Smooth muscle cell of the coronary artery (primary cell): ENCODE data around the gene ARSI. TPM values are rescaled to one million over a fixed set of nuclear protein-coding genes. Genes with fewer than 3 reads are reported as not detected.

Experiments
- total RNA-seq: library from RNA; depleted of rRNA; stranded (reverse); fragments of >200 nt; gene quantifications from 2 replicates; pipeline ENCODE4 v1.2.3, GENCODE V29; 2014; ENCODE audit warnings: low replicate concordance

The ARSI gene
- 0.83 and 2.3 TPM in 2 replicates for total RNA-seq

DNA sequence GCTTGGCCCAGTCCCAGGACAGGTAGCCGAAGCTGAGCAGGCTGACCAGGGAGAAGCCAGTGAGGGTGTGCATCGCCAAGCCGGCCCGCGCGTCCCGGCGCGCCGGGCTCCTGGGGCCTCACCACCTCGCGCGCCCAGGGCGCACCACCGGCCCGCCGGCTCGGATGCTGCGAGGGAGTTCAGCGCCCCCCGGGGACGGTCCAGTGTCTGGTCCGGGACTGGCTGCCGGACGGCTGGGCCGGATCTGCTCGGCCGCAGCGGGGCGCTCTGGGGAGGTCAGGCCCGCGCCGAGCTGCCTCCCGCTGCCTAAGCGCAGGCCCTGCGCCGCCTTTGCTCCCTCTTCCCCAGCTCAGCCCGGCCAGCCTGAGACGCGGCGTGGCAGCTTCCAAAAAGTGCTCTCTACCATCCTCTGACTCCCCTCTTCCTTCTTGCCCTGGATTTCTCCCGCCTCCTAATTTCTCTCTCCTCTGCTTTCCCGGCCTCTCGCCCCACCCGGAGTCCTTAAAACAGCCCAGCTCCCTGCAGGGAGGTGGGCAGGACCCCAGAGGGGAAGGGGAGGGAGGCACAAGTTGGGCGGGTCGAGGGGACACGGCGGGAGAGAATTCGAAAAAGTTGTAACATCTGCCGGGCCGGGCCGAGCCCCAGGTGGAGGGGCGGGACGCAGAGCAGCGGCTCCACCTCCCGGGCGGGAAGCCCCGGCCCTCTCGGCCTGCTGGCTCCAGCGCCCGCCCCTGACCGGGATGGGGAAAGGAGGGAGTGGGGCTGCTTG lies at the start of gene ARSI:
Gene ARSI (minus strand): TSS at position 605 of the 769 bp plus-strand sequence. CDS start 532 bp downstream, at position 73.

DNA sequence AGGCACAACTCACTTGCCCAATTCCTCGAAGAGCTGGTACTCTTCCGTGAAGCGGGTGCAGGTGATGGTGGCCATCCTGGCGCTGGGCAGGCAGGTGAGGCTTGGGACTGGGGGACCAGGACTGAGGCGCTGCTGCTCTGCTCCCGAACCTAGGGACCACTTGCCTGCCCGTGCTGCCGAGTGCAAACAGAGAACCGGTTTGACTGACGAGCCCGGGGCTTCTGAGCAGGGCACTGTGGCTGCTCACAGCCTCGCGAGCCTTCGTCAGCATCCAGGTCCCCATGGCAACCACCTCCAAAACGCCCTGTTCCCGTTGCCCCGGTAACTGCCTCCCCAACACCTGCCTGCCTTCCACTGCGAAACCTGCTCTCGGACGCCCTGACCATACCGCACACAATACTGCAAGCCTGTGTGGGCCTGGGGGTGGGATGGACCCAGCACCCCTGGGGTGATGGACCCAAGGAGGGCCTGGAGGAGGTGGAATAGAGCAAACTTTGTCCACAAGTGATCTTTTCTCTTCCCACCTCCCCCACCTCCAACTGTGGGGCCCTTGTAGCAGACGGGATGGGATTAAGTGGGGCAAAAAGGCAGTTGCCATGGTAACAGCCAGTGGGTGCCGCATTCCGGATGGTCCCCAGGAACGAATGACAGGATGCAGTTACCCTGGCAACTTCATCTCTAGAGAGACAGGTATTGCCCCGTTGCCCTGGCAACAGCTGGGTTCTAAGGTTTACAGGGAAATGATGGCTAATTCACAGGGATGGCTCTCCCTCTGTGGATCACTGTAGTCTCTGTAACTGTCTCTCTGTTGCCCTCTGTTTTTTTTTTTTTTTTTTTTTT lies 12.9 kb downstream of the ARSI start, which contains the start of gene CAMK2A:
Gene CAMK2A (minus strand): TSS at position 223 of the 840 bp plus-strand sequence. CDS start 148 bp downstream, at position 75.

Other genes starting within 250 kb of the ARSI start
- 0.30 TPM in 1 of 2 replicates, not detected in the other for gene CSF1R, start 216.4 kb downstream of the ARSI start, total RNA-seq
- 52.9 and 425 TPM in 2 replicates for gene PDGFRB, start 147.1 kb downstream of the ARSI start, total RNA-seq
- 0.12 and 0.15 TPM in 2 replicates for gene CDX1, start 136.1 kb downstream of the ARSI start, total RNA-seq
- not detected in 2 replicates for gene SLC6A7, start 112.8 kb downstream of the ARSI start, total RNA-seq
- 0.08 and 0.35 TPM in 2 replicates for gene CAMK2A, start 13.1 kb downstream of the ARSI start, total RNA-seq
- 4.7 and 9.9 TPM in 2 replicates for gene TCOF1, start 54.8 kb upstream of the ARSI start, total RNA-seq
- 0.15 and 1.3 TPM in 2 replicates for gene CD74, start 110.0 kb upstream of the ARSI start, total RNA-seq
- gene RPS14, start 146.8 kb upstream of the ARSI start, total RNA-seq: 4,222 and 6,128 TPM in 2 replicates
- 23.9 and 32.5 TPM in 2 replicates for gene NDST1, start 205.2 kb upstream of the ARSI start, total RNA-seq